ENCODE data around the gene HERC5. TPM values are rescaled to one million over a fixed set of nuclear protein-coding genes. Genes with fewer than 3 reads are reported as not detected.

Gene HERC5
- total RNA-seq, 1 experiment from 2014 or later: 0.63 TPM

GRCh38 chr4:88489100-88489761, 32.3 kb downstream of the HERC5 start:
- TF ChIP-seq CTCF (IDR thresholded peaks at IDR 0.05; ENCODE audit: unreplicated experiment): no peak
- BruUV-seq (replicated peaks): no TSS peak
- H3K4me1 Mint-ChIP-seq (ENCODE audit: insufficient read depth, unreplicated experiment): no peaks in the 10 kb centered on the region
- intact Hi-C loops (cut with micrococcal nuclease): no loop called here
- peak; percentile 3 for DNase-seq (ENCODE audit: unreplicated experiment)
- H3K27ac Mint-ChIP-seq (ENCODE audit: low read depth, unreplicated experiment): no peak overlapping the region
- ChIA-PET CTCF (interaction anchor here (1.3 kb wide), 1 partner anchor 33 kb away, joined by 6 read pairs; the partner anchor contains the start of gene HERC5), POLR2A (no interaction called here)
- no peaks in the 10 kb centered on the region for H3K9me3 Mint-ChIP-seq (ENCODE audit: unreplicated experiment)
- H3K4me3 Mint-ChIP-seq (ENCODE audit: unreplicated experiment): no peak overlapping the region
- no peaks in the 10 kb centered on the region for H3K27me3 Mint-ChIP-seq (ENCODE audit: insufficient read depth, unreplicated experiment)
- no peaks in the 10 kb centered on the region for H3K36me3 Mint-ChIP-seq (ENCODE audit: insufficient read depth, unreplicated experiment)

GRCh38 chr4:88497859-88498409, 41.0 kb downstream of the HERC5 start:
- H3K9me3 Mint-ChIP-seq (ENCODE audit: unreplicated experiment): no peaks in the 10 kb centered on the region
- intact Hi-C loops (cut with micrococcal nuclease): no loop called here
- no TSS peak for BruUV-seq (replicated peaks)
- H3K36me3 Mint-ChIP-seq (ENCODE audit: insufficient read depth, unreplicated experiment): no peaks in the 10 kb centered on the region
- no peaks in the 10 kb centered on the region for H3K4me1 Mint-ChIP-seq (ENCODE audit: insufficient read depth, unreplicated experiment)
- no peaks in the 10 kb centered on the region for H3K27me3 Mint-ChIP-seq (ENCODE audit: insufficient read depth, unreplicated experiment)
- no peak overlapping the region for H3K4me3 Mint-ChIP-seq (ENCODE audit: unreplicated experiment)
- TF ChIP-seq CTCF (IDR thresholded peaks at IDR 0.05; ENCODE audit: unreplicated experiment): no peak
- no peak overlapping the region for H3K27ac Mint-ChIP-seq (ENCODE audit: low read depth, unreplicated experiment)
- ChIA-PET POLR2A (no interaction called here), CTCF (no interaction called here)
- no peak for DNase-seq (ENCODE audit: unreplicated experiment)

- CTCF ChIA-PET: interaction anchor here (0.6 to 2.8 kb wide), 3 partner anchors 10 to 293 kb away, joined by 3 to 13 read pairs (median 3); no protein-coding TSS in a partner anchor
Observed at GRCh38 chr4:88503344-88503743, 46.4 kb downstream of the HERC5 start.

More at GRCh38 chr4:88503344-88503743, 46.4 kb downstream of the HERC5 start:
- POLR2A ChIA-PET: no interaction called here
- Mint-ChIP-seq H3K27ac (ENCODE audit: low read depth, unreplicated experiment) (no peak overlapping the region), H3K4me3 (ENCODE audit: unreplicated experiment) (no peak overlapping the region), H3K27me3 (ENCODE audit: insufficient read depth, unreplicated experiment) (no peaks in the 10 kb centered on the region), H3K36me3 (ENCODE audit: insufficient read depth, unreplicated experiment) (no peaks in the 10 kb centered on the region), H3K9me3 (ENCODE audit: unreplicated experiment) (no peaks in the 10 kb centered on the region), H3K4me1 (ENCODE audit: insufficient read depth, unreplicated experiment) (no peaks in the 10 kb centered on the region)
- no peak for TF ChIP-seq CTCF (IDR thresholded peaks at IDR 0.05; ENCODE audit: unreplicated experiment)
- DNase-seq (ENCODE audit: unreplicated experiment): no peak
- BruUV-seq (replicated peaks): no TSS peak
- intact Hi-C loops (cut with micrococcal nuclease): no loop called here

Data from MCF 10A (cell line).